GM19468 (cell line): ENCODE results near the gene PDE4C.
A peak's percentile ranks its signal among the peaks of the same experiment; 100 is the strongest.
"Not testable (repeated sequence)": the region's sequence is repeated elsewhere in the genome, so short reads cannot be mapped to it uniquely, and the experiment has no call there.

Source experiments
- ATAC-seq: cut with Tn5 transposase; IDR thresholded peaks from one replicate; pipeline ENCODE4 v1.9.1; 2021; ENCODE audit warnings: mild to moderate bottlenecking, moderate library complexity, moderate number of reproducible peaks; ENCODE audit not compliant: unreplicated experiment; ENCODE audit errors: extremely low read depth

Gene PDE4C

GRCh38 chr19:18224525-18225354 is 1.5 kb downstream of the PDE4C start:
- peak; percentile 67 for ATAC-seq

- no peak for ATAC-seq
Observed at GRCh38 chr19:18223860-18224524, 2.2 kb downstream of the PDE4C start.

- ATAC-seq = no peak
Observed at GRCh38 chr19:18221815-18222725, 4.2 kb downstream of the PDE4C start.

- ATAC-seq = no peak
Observed at GRCh38 chr19:18220632-18221275, 5.5 kb downstream of the PDE4C start.

- ATAC-seq = no peak
Observed at GRCh38 chr19:18219911-18220631, 6.2 kb downstream of the PDE4C start.

DNA sequence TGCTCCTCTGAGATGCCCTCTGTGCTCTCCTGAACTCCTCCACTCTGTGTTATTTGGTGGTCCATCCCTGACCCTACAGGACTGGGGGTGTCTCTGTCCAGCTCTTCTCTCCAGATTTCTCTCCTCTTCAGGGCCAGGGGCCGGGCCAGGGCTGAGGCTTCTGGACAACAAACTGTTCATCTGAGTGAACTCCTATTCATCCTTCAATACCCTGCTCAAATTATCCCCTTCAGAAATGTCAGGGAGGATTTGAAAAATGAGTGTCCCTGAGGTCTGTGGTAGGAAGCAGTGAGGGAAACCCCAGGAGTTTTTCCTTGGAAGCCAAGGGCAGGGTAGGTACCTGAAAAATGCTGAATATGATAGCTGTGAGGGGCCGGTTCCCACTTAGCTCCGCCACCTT is 7.6 kb downstream of the PDE4C start:
- no peak for ATAC-seq

DNA sequence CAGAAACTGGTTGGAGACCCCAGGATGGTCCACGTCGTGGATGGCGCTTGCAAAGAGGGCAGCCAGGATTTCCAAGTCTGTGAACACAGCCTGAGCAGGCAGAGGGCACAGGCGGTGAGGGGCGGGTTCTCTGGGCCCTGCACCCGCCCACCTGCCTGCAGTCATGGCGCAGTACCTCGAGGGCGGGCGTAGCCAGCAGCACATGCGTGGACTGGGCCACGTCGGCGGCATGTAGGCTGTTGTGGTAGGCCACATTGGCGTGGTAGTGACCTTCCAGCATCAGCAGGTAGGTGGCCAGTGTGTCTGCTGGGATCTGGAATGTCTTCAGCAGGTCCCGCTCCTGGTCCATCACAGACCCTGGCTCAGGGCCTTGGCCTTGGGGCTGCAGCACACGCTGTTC is 8.1 kb downstream of the PDE4C start:
- ATAC-seq = no peak

DNA sequence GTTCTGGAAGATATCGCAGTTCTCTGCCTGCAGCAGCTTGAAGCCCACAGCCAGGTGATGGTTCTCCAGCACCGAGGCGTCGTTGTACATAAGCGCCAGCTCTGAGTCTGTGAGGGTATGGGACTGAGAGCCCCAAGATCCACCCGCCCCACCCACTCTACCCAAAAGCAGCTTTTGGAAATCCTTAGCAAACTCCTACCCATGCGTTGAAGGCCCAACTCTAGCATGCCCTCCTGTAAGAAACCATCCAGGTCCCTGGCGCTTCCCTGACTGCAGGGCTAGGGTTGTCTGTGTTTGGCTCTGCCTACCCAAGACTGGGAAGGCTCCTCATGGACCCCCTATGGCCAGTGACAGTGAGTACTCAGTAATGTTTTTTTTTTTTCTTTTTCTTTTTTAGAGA is 9.4 kb downstream of the PDE4C start:
- ATAC-seq = no peak

DNA sequence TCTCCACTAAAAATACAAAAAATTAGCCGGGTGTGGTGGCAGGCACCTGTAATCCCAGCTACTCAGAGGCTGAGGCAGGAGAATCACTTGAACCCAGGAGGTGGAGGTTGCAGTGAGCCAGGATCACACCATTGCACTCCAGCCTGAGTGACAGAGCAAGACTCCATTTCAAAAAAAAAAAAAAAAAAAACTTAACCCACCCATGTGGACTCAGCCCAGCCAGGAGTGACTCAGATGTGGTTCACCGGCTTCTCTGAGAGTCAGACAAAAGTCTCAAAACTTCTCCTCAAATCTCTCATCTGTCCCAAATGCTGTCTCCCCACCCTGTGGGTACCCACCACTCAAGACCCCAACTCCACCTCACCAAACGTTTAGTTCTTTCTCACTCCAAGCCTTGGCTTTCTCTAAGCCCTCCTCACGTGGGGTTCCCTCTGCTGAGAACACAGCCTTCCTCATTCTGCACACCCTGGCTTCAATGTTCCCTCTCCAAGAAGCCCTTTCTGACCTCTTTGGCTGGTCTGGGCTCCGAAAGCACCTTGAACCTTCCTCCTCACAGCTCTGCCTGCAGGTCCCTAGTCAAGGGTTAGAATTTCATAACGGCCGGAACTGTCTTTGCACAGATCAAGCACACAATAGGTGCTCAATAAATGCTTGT is 11.3 kb downstream of the PDE4C start:
- no peak for ATAC-seq

- no peak for ATAC-seq
Observed at GRCh38 chr19:18211683-18212082, 14.6 kb downstream of the PDE4C start.

DNA sequence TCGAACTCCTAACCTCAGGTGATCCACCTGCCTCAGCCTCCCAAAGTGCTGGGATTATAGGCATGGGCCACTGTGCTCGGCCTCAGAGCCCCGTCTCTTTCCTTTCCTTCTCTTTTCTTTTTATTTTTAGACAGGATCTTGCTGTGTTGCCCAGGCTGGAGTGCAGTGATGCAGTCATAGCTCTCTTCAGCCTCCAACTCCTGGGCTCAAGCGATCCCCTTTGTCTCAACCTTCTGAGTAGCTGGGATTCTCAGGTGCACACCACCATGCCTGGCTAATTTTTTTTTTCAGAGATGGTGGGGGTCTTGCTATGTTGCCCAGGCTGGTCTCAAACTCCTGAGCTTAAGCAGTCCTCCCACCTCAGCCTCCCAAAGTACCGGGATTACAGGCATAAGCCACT is 16.3 kb downstream of the PDE4C start:
- not testable (repeated sequence) for ATAC-seq

- ATAC-seq = no peak
Observed at GRCh38 chr19:18208098-18208951, 17.9 kb downstream of the PDE4C start.

GRCh38 chr19:18206018-18206417 is 20.2 kb downstream of the PDE4C start:
- ATAC-seq = no peak

- no peak for ATAC-seq
Observed at GRCh38 chr19:18205200-18205892, 20.9 kb downstream of the PDE4C start.

DNA sequence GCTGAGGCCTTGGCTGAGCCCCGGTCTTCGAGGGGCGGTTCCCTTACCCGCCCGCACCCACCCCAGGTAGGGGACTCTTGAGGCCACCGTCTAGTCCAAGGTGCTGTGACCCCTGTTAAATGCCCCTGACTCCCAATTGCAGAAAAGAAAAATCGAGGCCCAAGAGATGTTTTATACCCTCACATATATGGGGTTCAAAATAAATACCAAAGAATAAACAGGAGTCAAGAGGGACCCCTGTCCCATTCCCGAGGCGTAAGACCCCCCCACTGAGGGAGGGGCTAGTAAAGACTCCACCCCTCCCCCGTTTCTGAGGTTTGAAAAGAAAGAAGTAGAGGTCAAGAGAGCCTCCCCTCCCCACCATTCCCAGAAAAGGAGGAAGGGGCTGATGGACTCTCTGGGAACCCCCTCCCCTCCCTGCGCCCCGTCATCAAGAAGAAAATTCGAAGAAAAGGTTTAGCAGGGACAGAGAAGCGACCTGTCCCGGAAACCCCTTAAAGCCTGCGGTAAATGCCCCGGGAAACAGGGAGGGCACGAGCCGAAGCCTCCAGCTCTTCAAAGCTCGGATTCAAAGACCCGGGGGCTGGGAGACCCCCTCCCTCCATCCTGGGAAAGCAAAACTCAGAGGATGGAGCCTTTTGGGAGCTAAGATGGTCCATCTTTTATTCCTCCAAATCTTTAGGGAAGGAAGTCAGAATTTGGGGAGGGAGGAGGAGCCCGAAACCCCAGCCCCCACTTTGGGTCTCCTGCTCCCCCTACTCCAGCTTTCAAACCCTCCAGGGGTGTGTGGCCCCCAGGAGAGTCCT is 21.6 kb downstream of the PDE4C start:
- ATAC-seq = no peak

GRCh38 chr19:18203863-18204393 is 22.3 kb downstream of the PDE4C start, which contains the start of gene RAB3A:
Gene RAB3A, minus strand, starts transcription at chr19:18204042. Its CDS starts 1,302 bp downstream, at chr19:18202740.
- ATAC-seq = peak; percentile 94
